ENCODE measurements around the gene CROCC2.

CROCC2 gene

DNA sequence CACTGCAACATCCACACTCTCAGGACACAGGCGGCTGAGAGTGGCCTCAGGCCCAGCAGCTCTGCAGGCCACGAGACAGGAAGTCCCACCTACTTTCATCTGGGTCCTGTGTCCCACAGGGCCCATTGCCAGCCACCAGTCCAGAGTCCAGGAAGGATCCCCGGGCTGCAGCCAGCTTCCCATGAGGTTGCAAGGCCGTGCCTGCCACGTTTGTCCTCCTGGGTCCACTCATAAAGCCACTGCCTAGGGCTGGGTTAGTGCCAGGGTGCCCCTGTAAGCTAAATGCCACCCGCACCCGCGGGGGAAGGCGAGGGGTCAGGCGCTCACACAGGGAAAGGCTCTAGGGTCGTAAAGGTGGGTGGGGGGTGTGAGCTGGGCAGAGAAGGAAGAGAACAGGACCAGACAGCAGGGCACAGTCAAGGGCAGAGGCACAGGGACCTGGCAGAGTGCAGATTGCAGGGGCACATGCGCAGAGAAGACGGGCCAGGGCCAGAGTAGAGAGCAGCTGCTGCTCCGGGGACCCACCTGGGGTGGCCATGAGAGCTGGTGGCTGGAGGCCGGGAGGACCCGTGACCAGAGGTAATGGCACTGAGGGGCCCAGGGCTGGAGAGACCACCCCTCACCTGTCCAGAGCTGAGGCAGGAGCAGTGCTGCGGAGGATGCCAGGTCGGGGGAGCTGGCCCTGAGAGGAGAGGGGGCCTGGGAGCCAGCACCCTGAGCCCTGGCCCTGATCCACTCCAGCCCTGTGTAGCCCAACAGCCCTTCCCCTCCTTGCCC lies 29.5 kb upstream of the CROCC2 start:
- no peak for TF ChIP-seq CTCF (IDR thresholded peaks at IDR 0.05; ENCODE audit: low read depth, low read length, missing control alignments)
- H3K4me3 ChIP-seq (replicated peaks; ENCODE audit: low read depth, low read length): no peak overlapping the region
- no peak for DNase-seq (ENCODE audit: extremely low read depth, low read depth)

- H3K4me3 ChIP-seq (replicated peaks; ENCODE audit: low read depth, low read length): no peak overlapping the region
- no peak for TF ChIP-seq CTCF (IDR thresholded peaks at IDR 0.05; ENCODE audit: low read depth, low read length, missing control alignments)
- no peak for DNase-seq (ENCODE audit: extremely low read depth, low read depth)
Observed at GRCh38 chr2:240877460-240878340, 28.4 kb upstream of the CROCC2 start.

GRCh38 chr2:240878341-240878936 lies 27.7 kb upstream of the CROCC2 start:
- no peak for TF ChIP-seq CTCF (IDR thresholded peaks at IDR 0.05; ENCODE audit: low read depth, low read length, missing control alignments)
- DNase-seq (ENCODE audit: extremely low read depth, low read depth): no peak
- H3K4me3 ChIP-seq (replicated peaks; ENCODE audit: low read depth, low read length): no peak overlapping the region

GRCh38 chr2:240879105-240879504 lies 27.0 kb upstream of the CROCC2 start:
- no peak overlapping the region for H3K4me3 ChIP-seq (replicated peaks; ENCODE audit: low read depth, low read length)
- TF ChIP-seq CTCF (IDR thresholded peaks at IDR 0.05; ENCODE audit: low read depth, low read length, missing control alignments): no peak
- DNase-seq (ENCODE audit: extremely low read depth, low read depth): no peak

GRCh38 chr2:240881913-240882312 lies 24.2 kb upstream of the CROCC2 start:
- no peak for DNase-seq (ENCODE audit: extremely low read depth, low read depth)
- TF ChIP-seq CTCF (IDR thresholded peaks at IDR 0.05; ENCODE audit: low read depth, low read length, missing control alignments): no peak
- no peak overlapping the region for H3K4me3 ChIP-seq (replicated peaks; ENCODE audit: low read depth, low read length)

DNA sequence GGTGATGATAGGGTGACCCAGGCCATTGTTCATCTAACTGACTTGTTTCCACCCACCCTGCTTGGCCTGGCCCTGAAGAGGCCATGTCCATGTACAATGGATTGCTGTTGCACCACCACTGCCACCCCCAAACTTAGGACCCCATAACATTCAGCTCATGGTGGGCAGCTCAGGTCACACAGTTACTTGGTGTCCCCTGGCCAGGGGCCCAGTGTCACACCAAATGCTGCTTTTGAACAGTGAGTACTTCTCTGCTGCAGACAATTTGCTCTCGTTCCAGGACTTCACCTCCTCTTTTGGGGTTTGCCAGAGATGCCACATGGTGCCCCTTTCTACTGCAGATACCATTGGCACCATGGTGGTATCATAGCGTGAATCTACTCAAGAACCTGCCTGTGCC lies 21.9 kb upstream of the CROCC2 start:
- no peak for DNase-seq (ENCODE audit: extremely low read depth, low read depth)
- no peak overlapping the region for H3K4me3 ChIP-seq (replicated peaks; ENCODE audit: low read depth, low read length)
- no peak for TF ChIP-seq CTCF (IDR thresholded peaks at IDR 0.05; ENCODE audit: low read depth, low read length, missing control alignments)
